Measurements from ENCODE around the gene PLD3.
"Not testable (repeated sequence)": the region's sequence is repeated elsewhere in the genome, so short reads cannot be mapped to it uniquely, and the experiment has no call there.

PLD3 gene

GRCh38 chr19:40332669-40333068 is 15.8 kb upstream of the PLD3 start:
- Histone ChIP-seq H3K4me3 (no peak overlapping the region), H3K27me3 (no peaks in the 10 kb centered on the region), H3K27ac (no peak overlapping the region), H3K4me1 (no peaks in the 10 kb centered on the region), H3K9me3 (no peaks in the 10 kb centered on the region), H3K36me3 (peaks cover 71 to 86% (median 78%) of the 10 kb centered on the region in 3 donors)
- no peak for DNase-seq
- intact Hi-C loops (cut with DNase I; ENCODE audit: low total_unique reads): no loop called here
- TF ChIP-seq, protein P1, sequence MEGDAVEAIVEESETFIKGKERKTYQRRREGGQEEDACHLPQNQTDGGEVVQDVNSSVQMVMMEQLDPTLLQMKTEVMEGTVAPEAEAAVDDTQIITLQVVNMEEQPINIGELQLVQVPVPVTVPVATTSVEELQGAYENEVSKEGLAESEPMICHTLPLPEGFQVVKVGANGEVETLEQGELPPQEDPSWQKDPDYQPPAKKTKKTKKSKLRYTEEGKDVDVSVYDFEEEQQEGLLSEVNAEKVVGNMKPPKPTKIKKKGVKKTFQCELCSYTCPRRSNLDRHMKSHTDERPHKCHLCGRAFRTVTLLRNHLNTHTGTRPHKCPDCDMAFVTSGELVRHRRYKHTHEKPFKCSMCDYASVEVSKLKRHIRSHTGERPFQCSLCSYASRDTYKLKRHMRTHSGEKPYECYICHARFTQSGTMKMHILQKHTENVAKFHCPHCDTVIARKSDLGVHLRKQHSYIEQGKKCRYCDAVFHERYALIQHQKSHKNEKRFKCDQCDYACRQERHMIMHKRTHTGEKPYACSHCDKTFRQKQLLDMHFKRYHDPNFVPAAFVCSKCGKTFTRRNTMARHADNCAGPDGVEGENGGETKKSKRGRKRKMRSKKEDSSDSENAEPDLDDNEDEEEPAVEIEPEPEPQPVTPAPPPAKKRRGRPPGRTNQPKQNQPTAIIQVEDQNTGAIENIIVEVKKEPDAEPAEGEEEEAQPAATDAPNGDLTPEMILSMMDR (IDR thresholded peaks at IDR 0.05): no peak

- H3K27ac ChIP-seq; H3K9me3 ChIP-seq; H3K4me3 ChIP-seq; H3K27me3 ChIP-seq; DNase-seq; intact Hi-C loops (cut with DNase I; ENCODE audit: low total_unique reads); H3K4me1 ChIP-seq: not testable (repeated sequence)
- peaks cover 67 to 82% (median 74%) of the 10 kb centered on the region in 3 donors for H3K36me3 ChIP-seq
Measured at GRCh38 chr19:40333083-40333482, 15.4 kb upstream of the PLD3 start.

DNA sequence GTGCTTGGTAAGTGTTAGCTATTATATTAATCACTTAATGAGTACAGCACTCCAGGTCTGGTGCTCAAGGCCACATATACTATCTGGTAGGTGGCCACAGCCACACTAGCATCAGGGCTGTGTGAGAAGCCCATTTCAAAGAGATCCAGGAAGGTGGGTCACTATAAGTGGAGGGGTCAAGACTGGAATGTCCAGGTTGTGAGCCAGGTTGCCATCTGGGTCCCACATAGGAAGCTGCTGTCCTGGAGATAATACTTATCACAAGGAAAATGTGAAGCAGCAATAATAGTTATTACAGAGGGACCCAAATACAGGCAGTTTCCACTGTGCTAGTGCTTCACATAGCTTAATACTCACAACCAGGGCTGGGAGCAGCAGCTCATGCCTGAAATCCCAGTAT is 13.4 kb upstream of the PLD3 start:
- Histone ChIP-seq H3K27me3 (no peaks in the 10 kb centered on the region), H3K4me1 (peaks cover 0 to 8% (median 0%) of the 10 kb centered on the region in 4 donors), H3K4me3 (no peak overlapping the region), H3K36me3 (peaks cover 50 to 67% (median 62%) of the 10 kb centered on the region in 3 donors), H3K27ac (no peak overlapping the region), H3K9me3 (no peaks in the 10 kb centered on the region)
- DNase-seq: no peak
- TF ChIP-seq, protein P1 (IDR thresholded peaks at IDR 0.05): no peak
- intact Hi-C loops (cut with DNase I; ENCODE audit: low total_unique reads): no loop called here

DNA sequence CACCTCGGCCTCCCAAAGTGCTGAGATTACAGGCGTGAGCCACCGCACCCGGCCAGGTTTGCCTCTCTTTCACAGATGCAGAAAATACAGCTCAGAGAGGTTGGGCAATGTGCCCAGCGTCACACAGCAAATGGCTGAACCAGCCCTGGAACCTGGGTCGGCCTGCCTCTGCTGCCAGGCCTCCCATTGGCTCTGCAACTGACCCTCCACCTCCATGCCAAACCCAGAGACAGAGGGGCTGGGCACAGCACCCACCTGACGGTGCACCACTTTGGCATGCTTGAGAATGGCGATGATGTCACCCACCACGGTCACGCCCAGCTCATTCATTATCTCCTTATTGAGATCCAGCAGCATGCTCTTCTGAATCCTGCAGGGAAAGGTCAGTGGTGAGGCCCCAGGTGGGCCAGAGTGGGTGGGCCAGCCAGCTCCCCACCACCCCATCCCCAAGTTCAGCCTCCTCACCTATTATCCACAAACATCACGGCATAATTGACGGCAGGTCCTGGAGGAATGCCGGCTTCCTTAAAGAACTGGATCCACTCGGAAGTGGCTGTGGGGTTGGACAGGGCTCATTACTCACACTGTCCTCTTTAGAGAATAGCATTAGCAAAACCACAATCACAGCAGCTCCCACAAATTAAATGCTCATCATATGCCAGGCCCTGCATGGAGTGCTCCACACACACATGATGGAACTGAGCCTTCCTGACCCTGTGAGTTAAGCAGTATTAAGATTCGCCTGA is 12.5 kb upstream of the PLD3 start:
- Histone ChIP-seq H3K36me3 (peaks cover 45 to 60% (median 53%) of the 10 kb centered on the region in 3 donors), H3K27ac (no peak overlapping the region), H3K9me3 (no peaks in the 10 kb centered on the region), H3K27me3 (no peaks in the 10 kb centered on the region), H3K4me3 (no peak overlapping the region), H3K4me1 (peaks cover 0 to 17% (median 4%) of the 10 kb centered on the region in 4 donors)
- no peak for DNase-seq
- intact Hi-C loops (cut with DNase I; ENCODE audit: low total_unique reads): no loop called here
- TF ChIP-seq, protein P1 (IDR thresholded peaks at IDR 0.05): no peak

- Histone ChIP-seq H3K9me3 (no peaks in the 10 kb centered on the region), H3K36me3 (peaks cover 40 to 55% (median 48%) of the 10 kb centered on the region in 3 donors), H3K27ac (no peak overlapping the region), H3K4me1 (peaks cover 0 to 22% (median 7%) of the 10 kb centered on the region in 4 donors), H3K4me3 (no peak overlapping the region), H3K27me3 (no peaks in the 10 kb centered on the region)
- TF ChIP-seq, protein P1 (IDR thresholded peaks at IDR 0.05): no peak
- DNase-seq: no peak
- intact Hi-C loops (cut with DNase I; ENCODE audit: low total_unique reads): no loop called here
Measured at GRCh38 chr19:40336601-40336900, 11.9 kb upstream of the PLD3 start.

DNA sequence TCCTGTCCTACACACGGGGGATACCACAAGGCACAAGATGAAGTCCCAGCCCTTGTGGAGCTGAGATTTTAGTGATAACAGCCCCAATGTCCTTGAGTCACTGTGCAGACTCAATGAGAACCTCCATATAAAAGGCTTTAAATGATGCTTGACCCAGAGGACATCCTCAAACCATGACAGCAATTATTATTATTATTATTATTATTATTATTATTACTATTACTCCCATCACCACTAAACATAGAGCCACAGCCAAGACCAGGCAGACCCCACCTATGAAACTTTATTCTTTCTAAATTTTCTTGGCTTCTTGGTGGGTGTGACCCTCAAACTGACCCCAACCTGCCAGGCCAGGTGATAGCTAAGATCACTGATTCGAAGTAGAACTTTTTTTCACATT is 11.4 kb upstream of the PLD3 start:
- H3K36me3 ChIP-seq: peaks cover 34 to 49% (median 42%) of the 10 kb centered on the region in 3 donors
- no peaks in the 10 kb centered on the region for H3K9me3 ChIP-seq
- TF ChIP-seq, protein P1 (IDR thresholded peaks at IDR 0.05): no peak
- no peaks in the 10 kb centered on the region for H3K27me3 ChIP-seq
- H3K4me3 ChIP-seq: no peak overlapping the region
- intact Hi-C loops (cut with DNase I; ENCODE audit: low total_unique reads): no loop called here
- H3K4me1 ChIP-seq: peaks cover 0 to 28% (median 13%) of the 10 kb centered on the region in 4 donors
- H3K27ac ChIP-seq: no peak overlapping the region
- DNase-seq: no peak

Data from tibial artery (tissue), 4 donors.